GM12864 (cell line): ENCODE measurements around the gene ASCC1.

ENCODE experiments used
- DNase-seq: peaks from one replicate; pipeline ENCODE4 v3.0.0-alpha.2; 2011; ENCODE audit warnings: low read depth
- H3K4me3 ChIP-seq: 2 replicates; pipeline ENCODE4 v1.5.1; 2011; ENCODE audit warnings: mild to moderate bottlenecking, low read depth, low read length, control low read depth
- TF ChIP-seq, protein P1 (sequence below): IDR thresholded peaks from 2 replicates; pipeline ENCODE4 v1.5.1; 2011; ENCODE audit warnings: low read depth, mild to moderate bottlenecking, moderate library complexity, low read length, control low read depth, inconsistent platforms; ENCODE audit errors: missing control alignments

The ASCC1 gene

DNA sequence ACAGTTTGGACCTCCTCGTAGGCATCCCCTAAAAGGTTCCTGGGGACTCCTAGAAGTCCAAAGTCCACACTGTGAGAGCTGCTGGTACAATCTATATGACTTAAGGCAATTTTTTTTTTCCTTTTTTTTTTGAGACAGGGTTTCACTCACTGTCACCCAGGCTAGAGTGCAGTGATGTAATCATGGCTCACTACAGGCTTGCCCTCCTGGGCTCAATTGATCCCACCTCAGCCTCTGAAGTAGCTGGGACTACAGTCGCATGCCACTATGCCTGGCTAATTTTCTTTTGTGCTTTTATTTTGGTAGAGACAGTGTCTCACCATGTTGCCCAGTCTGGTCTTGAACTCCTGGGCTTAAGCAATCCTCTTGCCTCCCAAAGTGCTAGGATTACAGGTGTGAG lies 123.1 kb downstream of the ASCC1 start:
- H3K4me3 ChIP-seq, result no peak overlapping the region
- TF ChIP-seq, protein P1, sequence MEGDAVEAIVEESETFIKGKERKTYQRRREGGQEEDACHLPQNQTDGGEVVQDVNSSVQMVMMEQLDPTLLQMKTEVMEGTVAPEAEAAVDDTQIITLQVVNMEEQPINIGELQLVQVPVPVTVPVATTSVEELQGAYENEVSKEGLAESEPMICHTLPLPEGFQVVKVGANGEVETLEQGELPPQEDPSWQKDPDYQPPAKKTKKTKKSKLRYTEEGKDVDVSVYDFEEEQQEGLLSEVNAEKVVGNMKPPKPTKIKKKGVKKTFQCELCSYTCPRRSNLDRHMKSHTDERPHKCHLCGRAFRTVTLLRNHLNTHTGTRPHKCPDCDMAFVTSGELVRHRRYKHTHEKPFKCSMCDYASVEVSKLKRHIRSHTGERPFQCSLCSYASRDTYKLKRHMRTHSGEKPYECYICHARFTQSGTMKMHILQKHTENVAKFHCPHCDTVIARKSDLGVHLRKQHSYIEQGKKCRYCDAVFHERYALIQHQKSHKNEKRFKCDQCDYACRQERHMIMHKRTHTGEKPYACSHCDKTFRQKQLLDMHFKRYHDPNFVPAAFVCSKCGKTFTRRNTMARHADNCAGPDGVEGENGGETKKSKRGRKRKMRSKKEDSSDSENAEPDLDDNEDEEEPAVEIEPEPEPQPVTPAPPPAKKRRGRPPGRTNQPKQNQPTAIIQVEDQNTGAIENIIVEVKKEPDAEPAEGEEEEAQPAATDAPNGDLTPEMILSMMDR, result no peak
- DNase-seq, result no peak

DNA sequence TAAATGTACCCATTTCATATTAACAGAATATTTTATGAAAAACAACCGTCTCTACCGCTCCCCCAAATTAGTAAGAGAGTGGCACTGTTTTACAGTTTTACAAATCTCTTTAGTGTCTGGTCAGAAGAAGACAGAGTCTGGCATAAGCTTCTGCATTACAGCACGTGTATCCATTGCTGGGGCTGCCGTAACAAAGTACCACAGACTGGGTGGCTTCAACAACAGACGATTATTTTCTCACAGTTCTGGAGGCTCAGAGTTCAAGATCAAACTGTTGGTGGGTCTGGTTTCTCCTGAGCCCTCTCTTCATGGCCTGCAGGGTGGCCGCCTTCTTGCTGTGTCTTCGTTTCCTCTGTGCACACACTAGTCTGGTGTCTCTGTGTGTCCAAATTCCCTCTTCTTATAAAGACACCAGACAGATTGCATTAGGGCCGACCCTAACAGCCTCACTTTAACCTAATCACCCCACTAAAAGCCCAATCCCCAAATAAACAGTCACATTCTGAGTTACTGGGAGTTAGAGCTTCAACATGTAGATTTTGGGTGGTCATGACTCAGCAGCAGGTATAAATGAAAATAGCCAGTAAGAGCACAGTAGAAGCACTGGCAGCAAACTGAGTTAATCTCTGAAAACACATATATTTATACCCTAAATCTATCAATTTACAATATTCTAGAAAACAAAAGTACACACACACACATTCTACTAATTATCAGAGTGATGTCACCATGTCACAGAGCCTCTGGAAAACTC lies 123.7 kb downstream of the ASCC1 start:
- DNase-seq, result no peak
- H3K4me3 ChIP-seq, result no peak overlapping the region
- TF ChIP-seq, protein P1, result no peak

DNA sequence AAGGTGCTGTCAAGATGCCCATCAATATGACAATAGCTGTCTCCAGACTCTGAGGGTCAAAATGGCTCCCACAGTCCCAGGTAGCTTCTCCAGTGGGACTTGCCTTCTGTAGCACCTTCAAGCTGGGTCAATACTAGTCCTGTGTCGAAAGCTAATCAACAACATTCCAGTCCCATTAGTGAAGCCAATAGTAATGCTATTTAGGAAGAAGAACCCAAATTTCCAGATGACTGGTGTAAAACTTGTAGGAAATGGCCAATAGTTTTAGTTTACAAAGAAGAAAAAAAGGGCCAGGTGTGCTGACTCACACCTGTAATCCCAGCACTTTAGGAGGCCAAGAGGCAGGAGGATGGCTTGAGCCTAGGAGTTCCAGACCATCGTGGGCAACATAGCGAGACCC lies 125.8 kb downstream of the ASCC1 start:
- no peak overlapping the region for H3K4me3 ChIP-seq
- TF ChIP-seq, protein P1, result no peak
- DNase-seq, result no peak

DNA sequence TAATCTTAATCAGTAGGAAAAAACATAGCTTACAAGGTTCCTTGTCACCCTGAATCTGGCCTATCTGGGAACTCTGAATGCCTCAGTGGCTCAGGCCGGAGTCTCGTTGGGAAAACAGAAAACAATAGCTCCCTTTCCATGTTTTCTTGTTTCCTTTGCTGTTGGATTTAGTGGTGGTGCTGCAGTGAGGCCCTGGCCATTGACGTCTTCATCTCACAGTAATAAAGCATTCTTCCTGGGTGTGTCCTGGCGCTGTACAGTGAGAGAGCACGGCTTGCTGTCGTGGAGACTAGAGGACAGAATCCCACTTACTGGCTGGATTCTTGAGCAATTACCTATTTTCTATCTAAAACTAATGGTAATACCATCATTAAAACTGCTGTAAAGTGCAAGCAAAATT lies 126.5 kb downstream of the ASCC1 start:
- TF ChIP-seq, protein P1, result no peak
- no peak overlapping the region for H3K4me3 ChIP-seq
- DNase-seq, result no peak

DNA sequence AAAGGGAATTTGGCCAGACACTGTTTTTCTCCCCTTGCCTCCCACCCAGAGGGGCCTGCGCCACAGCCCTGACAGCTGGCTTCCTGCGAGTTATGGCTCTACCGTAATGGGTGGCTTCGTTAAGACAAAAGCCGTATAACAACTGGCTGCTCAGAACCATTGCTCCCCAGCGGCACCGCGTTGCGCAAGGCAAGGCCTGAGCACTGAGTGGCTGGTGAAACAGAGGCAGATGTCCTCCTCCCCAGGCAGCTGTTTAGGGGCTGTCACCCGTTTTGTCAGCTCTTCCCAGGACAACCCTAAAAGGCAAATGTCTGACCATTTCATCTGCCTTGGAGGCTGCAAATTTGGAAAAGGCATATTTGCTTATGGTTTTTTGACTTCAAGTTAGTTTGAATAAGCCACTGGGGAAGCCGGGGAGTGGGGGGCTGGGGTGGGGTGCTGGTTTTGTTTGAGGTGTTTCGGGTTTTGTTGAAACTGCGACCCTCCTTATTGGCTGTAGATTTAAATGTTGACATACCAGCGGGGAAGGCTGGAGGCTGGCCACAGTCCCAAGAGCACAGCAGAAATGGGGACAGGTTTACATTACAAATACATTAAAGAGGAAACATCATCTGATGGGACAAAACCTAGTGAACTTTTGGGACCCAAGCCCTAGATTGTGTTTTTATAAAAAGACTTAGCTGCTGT lies 127.0 kb downstream of the ASCC1 start:
- TF ChIP-seq, protein P1, result no peak
- no peak for DNase-seq
- H3K4me3 ChIP-seq, result no peak overlapping the region

DNA sequence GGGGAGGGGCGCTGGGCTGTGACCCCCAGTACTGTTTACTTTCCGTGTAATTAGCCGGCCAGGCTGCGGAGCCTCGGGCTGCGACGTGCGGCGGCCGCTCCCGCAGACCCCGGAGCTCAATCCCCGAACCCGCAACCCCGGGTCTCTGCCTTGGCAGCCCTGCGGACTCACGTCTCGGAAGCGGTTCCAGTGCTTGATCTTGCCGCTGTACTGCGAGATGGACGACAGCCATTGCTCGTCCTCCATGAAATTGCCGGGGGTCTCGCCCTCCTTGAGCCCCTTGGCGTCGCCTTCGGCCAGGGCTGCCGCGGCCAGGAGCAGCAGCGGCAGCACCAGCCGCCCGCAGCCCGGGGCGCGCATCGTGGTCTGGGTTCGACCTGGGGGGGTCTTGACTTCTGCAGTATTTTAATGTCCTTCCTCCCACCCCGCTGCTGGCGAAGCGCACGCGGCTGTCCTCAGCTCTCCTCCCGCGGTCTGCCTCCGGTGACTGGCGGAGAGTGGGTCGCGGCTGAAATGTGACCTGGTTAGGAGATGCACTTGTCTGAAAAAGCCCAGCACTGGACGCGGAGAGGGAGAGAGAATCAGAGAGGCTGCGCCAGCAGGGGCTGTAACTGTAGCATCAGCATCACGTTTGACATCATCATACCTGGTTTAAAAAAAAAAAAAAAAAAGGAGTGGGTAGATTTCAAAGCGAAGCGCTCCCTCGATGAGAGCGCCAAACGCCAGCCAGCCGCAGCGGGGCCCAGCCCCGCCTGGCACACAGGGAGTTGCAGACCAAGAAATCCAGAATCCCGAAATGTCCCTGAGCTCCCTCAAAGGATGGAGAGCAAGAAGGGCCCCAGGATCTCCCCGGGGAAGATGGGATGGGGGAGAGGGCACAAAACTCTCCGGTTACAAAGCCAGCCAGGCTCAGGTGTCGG lies 127.8 kb downstream of the ASCC1 start, which contains the start of gene SPOCK2:
Gene SPOCK2, minus strand, starts transcription at position 583 of the 920 bp plus-strand sequence. Its CDS starts 223 bp downstream, at position 360.
- H3K4me3 ChIP-seq, result peak within 1 kb of the TSS; percentile 49
- DNase-seq, result no peak
- TF ChIP-seq, protein P1, result no peak
